GM19468 (cell line): ENCODE results near the gene LYRM2.

Experiments
- ATAC-seq: cut with Tn5 transposase; IDR thresholded peaks from one replicate; pipeline ENCODE4 v1.9.1; 2021; ENCODE audit warnings: mild to moderate bottlenecking, moderate library complexity, moderate number of reproducible peaks; ENCODE audit not compliant: unreplicated experiment; ENCODE audit errors: extremely low read depth

The LYRM2 gene, protein sequence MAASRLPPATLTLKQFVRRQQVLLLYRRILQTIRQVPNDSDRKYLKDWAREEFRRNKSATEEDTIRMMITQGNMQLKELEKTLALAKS

GRCh38 chr6:89638320-89639195 is at the start of gene LYRM2:
LYRM2 (minus strand) TSS chr6:89638747; CDS start chr6:89638716, 31 bp downstream.
- peak; percentile 89 for ATAC-seq

- ATAC-seq = no peak
These were observed 49.8 kb upstream of the LYRM2 start for GRCh38 chr6:89688328-89688727.

- no peak for ATAC-seq
These were observed 46.8 kb upstream of the LYRM2 start for GRCh38 chr6:89685311-89685710.

DNA sequence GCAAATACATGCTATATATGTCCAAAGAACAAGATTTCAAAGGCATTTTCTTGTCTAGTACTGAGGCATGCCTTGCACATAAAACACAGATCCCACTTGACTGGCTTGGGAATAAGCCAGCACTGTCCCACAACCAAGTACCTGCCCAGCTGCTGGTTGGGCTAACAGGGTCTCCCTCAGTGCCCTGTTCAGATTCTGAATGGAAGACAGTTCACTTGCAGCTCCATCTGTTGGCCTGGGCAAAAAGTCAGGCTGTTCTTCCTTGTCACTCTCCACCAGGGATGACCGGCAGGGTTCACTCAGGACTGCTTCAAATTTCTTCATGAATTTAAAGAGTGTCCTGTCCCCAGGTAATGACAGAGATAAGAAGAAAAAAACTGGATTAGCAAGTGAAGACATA is 44.4 kb upstream of the LYRM2 start:
- ATAC-seq = no peak

DNA sequence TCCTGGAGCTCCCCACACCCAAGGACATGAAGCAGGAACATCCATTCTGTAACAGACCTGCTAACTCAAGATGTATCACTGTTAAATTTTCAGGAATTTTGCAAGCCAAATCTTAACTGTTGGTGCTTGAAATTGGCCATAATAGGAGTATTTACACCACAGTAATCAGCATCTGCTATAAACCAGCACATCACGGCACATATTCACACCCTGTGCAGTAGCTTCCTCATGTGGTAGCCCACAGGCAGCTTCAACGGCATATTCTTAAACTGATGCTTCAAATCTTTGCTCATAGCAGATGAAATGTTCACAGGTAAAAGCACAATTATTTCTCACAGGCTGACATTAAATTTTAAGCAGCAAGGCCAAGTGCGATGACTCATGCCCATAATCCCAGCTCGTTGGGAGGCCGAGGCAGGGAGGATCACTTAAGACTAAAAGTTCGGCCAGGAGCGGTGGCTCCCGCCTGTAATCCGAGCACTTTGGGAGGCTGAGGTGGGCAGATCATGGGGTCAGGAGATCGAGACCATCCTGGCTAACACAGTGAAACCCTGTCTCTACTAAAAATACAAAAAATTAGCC is 43.5 kb upstream of the LYRM2 start:
- no peak for ATAC-seq

GRCh38 chr6:89680551-89680950 is 42.0 kb upstream of the LYRM2 start:
- ATAC-seq = no peak

DNA sequence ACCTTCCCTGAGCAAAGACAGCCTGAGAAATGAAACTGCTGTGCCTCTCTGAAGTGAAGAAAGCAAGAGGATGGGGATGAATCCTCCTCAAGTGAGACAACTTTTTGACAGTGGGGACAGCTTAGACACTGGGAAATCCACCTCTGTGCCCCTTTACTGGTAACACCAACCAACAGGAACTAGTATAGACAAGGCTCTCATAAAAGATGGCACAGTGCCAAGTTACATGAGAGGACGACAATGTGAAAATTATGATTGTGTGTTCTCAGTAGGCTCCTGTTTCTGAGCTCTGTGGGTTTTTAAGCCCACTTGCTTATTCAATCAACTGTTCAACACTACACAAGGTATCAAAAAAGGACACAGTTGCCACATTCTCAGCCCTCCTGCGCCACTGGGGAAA is 41.6 kb upstream of the LYRM2 start:
- ATAC-seq = no peak

DNA sequence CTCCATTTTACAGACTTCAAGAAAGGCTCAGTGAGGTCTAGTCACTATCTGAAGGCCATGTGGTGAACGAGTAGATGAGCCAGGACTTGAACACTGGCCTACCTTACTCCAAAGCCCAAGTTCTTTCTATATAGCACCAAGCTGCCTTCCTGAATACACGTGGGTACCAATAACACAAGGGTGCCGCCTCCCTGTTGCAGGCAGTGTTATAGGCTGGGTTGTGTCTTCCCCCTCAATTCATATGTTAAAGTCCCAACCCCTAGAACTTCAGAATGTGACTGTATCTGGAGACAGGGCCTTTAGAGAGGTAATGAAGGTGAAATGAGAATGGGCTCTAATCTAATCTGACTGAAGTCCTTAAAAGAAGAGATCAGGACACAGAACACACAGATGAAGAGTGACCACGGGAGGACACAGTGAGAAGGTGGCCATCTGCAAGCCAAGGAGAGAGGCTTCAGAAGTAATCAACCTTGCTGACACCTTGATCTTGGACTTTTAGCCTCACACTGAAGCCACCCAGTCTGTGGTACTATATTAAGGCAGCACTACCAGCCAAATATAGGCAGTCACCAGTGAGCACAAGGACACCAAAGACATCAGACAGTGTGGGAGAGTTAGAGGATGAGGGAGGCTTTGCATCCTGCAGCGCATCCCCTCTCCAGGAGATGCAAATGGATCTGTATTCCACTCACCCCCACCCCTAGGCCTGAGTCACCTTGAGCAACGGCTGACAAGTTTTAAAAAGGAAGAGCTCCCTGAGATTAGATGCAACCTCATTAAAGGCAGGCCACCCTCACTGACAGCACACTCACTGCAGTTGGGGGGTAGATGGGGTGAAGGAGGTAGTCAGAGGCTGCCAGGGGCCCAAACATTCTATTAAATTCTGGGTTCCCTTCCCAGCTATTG is 40.9 kb upstream of the LYRM2 start:
- ATAC-seq = no peak

GRCh38 chr6:89678531-89678930 is 40.0 kb upstream of the LYRM2 start:
- no peak for ATAC-seq

GRCh38 chr6:89675949-89676748 is 37.6 kb upstream of the LYRM2 start:
- ATAC-seq = no peak

DNA sequence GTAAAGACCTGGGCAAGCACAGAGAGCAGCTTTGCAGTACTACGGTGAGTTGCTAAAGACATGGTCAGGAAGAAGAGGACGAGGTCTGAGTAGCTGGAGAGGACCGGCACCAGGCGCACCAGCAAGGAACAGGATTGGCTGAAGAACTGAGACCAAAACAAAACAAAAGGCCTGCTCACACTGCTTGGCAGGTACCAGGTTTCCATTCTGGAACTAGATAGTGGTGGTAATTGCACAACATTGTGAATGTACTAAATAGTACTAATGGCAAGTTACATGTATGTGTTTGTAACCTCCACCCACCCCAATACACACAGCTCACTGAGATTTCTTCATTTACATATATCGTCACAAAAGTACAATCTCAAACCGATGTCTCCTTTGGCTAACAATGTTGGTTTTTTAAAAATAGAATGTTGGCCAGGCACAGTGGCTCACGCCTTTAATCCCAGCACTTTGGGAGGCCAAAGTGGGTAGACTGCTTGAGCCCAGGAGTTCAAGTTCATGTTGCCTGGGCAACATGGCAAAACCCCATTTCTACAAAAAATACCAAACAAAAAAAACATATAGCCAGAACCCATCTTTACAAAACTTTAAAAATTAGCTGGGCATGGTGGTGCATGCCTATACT is 32.5 kb upstream of the LYRM2 start:
- no peak for ATAC-seq

GRCh38 chr6:89669002-89669401 is 30.5 kb upstream of the LYRM2 start:
- ATAC-seq = no peak

DNA sequence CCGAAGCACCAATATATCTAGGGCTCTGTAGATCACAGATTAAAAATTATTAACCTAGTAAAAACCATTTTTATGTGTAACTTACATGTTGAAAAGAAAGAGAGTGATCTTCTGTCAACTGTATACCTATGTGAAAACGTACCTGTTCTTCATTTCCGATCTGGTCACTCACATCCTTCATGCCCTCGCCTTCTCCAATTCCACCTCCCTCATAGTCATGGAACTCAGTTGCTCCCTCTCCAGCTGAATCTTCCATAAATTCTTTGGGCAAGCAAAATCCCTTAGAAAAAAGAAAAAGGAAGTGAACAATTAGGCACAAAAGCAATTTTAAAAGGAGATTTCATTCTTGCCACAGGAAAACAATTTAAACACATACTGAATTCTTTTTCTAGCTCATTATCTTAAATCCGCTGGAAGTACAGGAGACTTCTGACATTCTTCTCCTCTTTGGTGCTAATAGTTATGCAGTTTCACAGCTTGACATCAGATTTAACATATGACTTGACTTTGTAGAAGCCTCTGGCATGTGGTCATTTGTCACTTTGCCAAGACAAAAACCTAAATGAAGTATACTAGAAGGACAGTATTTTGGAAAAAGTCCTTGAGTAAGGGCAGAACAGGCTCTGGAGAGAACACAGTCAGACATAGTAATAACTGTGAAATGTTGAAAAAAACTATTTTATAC is 29.5 kb upstream of the LYRM2 start:
- ATAC-seq = no peak

- ATAC-seq = no peak
These were observed 24.2 kb upstream of the LYRM2 start for GRCh38 chr6:89662659-89663223.

DNA sequence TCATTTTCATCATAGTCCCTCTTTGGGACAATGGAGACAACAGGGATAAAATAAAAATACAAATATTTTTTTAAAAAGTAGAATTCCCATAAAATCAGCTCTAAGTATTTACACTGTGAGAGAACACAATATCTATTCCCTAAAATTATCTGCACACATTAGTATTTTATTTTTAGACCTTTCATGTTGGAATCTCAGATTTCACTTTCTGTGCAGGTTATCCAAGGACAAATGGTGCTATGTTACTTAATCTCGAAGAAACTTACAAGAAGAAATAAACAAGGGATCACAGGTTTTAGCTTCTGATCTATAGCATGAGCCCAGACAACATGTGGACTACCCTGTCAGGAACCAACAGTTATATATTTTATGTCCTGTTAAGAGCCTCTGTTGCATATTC is 23.0 kb upstream of the LYRM2 start:
- no peak for ATAC-seq

DNA sequence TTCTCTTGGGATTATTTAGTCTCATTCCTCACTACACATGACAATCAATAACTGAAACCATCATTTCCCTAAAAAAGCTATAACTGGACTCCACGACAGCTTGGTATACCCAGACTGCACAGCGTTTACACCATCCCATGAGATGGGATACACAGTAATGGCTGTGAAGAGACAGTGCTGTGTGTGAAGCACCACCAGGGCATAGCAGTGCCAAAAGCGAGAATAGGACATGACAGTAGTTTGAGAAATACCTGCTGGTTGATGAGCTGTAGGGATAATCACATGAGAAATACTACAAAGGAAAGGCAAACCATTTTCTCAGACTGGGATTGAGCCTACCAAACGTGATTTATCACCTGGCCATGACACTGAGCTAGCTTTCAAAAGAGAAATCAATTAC is 22.4 kb upstream of the LYRM2 start:
- ATAC-seq = no peak

DNA sequence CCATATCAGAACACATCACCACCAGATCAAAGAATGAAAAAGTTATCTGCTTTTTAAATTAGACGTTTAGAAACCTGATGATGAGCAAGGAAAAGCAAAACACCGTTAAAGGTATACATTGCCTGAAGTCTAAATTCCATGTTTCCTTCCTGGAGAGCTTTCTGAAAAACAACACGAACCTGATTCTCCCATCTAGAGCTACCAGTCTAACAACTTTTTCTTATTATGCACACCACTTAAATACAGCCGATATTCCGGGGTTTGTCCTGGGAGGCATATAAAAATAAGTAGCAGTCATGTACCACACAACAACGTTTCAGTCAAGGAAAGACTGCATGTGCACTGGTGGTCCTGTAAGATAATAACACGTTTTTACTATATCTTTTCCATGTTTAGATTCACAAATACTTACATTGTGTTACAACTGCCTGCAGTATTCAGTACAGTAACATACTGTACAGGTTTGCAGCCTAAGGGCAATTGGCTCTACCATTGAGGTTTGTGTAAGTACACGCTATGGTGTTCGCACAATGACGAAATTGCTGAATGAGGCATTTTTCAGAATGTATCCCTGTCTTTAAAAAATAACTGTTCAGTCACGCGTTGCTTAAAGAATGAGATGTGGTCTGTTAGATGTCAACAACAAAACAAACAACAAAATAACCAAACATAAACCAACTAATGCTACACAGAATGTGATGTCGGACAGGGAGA is 19.1 kb upstream of the LYRM2 start:
- no peak for ATAC-seq

GRCh38 chr6:89655122-89655521 is 16.6 kb upstream of the LYRM2 start:
- no peak for ATAC-seq
